Caki2 (cell line): Measurements from ENCODE around the gene FRMPD4. TPM values are rescaled to one million over a fixed set of nuclear protein-coding genes. Genes with fewer than 3 reads are reported as not detected.
A peak's percentile ranks its signal among the peaks of the same experiment; 100 is the strongest.
"Not testable (repeated sequence)": the region's sequence is repeated elsewhere in the genome, so short reads cannot be mapped to it uniquely, and the experiment has no call there.

Source experiments
- DNase-seq: peaks from one replicate; pipeline ENCODE4 v3.0.0-alpha.2; 2015; ENCODE audit warnings: low read depth
- in situ Hi-C: cut with HindIII; loops from 2 replicates; pipeline ENCODE4 v1.10.0; 2016; ENCODE audit warnings: low sequenced_read_pairs, low pct_unique_long_range_greater_than_20kb, mixed read lengths
- total RNA-seq: library from RNA; depleted of rRNA; stranded (reverse); fragments of >200 nt; shearing (Covaris generic); gene quantifications from 2 replicates; pipeline ENCODE4 v1.2.3, GENCODE V29; 2014; ENCODE audit warnings: low replicate concordance

FRMPD4 gene
- total RNA-seq, 1 experiment from 2014 or later, result under 0.01 TPM

GRCh38 chrX:12447448-12448064 lies 309.3 kb downstream of the FRMPD4 start:
- in situ Hi-C loops, result no loop called here

GRCh38 chrX:12452268-12452667 lies 314.0 kb downstream of the FRMPD4 start:
- no peak for DNase-seq
- in situ Hi-C loops, result no loop called here

More at GRCh38 chrX:12447448-12448064, 309.3 kb downstream of the FRMPD4 start:
- DNase-seq, result peak; percentile 1

GRCh38 chrX:12460929-12461328 lies 322.7 kb downstream of the FRMPD4 start:
- in situ Hi-C loops, result no loop called here
- no peak for DNase-seq

- in situ Hi-C loops, result no loop called here
- no peak for DNase-seq
Measured at GRCh38 chrX:12463052-12463451, 324.8 kb downstream of the FRMPD4 start.

GRCh38 chrX:12463873-12464272 lies 325.6 kb downstream of the FRMPD4 start:
- in situ Hi-C loops, result no loop called here
- DNase-seq, result no peak

GRCh38 chrX:12467321-12467720 lies 329.0 kb downstream of the FRMPD4 start:
- no peak for DNase-seq
- in situ Hi-C loops, result no loop called here

- in situ Hi-C loops, result no loop called here
- no peak for DNase-seq
Measured at GRCh38 chrX:12469296-12469695, 331.0 kb downstream of the FRMPD4 start.

- DNase-seq, result no peak
- in situ Hi-C loops, result no loop called here
Measured at GRCh38 chrX:12471061-12471460, 332.8 kb downstream of the FRMPD4 start.

GRCh38 chrX:12480956-12481355 lies 342.7 kb downstream of the FRMPD4 start:
- DNase-seq, result no peak
- in situ Hi-C loops, result no loop called here

GRCh38 chrX:12488220-12488619 lies 349.9 kb downstream of the FRMPD4 start:
- DNase-seq, result no peak
- in situ Hi-C loops, result no loop called here

- in situ Hi-C loops, result no loop called here
- DNase-seq, result no peak
Measured at GRCh38 chrX:12488771-12489170, 350.5 kb downstream of the FRMPD4 start.

GRCh38 chrX:12489341-12489740 lies 351.1 kb downstream of the FRMPD4 start:
- DNase-seq, result no peak
- in situ Hi-C loops, result no loop called here

GRCh38 chrX:12494400-12495138 lies 356.3 kb downstream of the FRMPD4 start:
- in situ Hi-C loops, result no loop called here

GRCh38 chrX:12496343-12496742 lies 358.1 kb downstream of the FRMPD4 start:
- in situ Hi-C loops, result no loop called here

More at GRCh38 chrX:12494400-12495138, 356.3 kb downstream of the FRMPD4 start:
- no peak for DNase-seq

GRCh38 chrX:12497832-12498591 lies 359.7 kb downstream of the FRMPD4 start:
- DNase-seq, result no peak
- in situ Hi-C loops, result no loop called here

More at GRCh38 chrX:12496343-12496742, 358.1 kb downstream of the FRMPD4 start:
- DNase-seq, result no peak

- DNase-seq, result no peak
- in situ Hi-C loops, result no loop called here
Measured at GRCh38 chrX:12505127-12505526, 366.9 kb downstream of the FRMPD4 start.

GRCh38 chrX:12515384-12515783 lies 377.1 kb downstream of the FRMPD4 start:
- DNase-seq, in situ Hi-C loops: not testable (repeated sequence)

GRCh38 chrX:12526306-12526705 lies 388.0 kb downstream of the FRMPD4 start:
- in situ Hi-C loops, result no loop called here
- no peak for DNase-seq

- in situ Hi-C loops, DNase-seq: not testable (repeated sequence)
Measured at GRCh38 chrX:12538096-12538495, 399.8 kb downstream of the FRMPD4 start.
